ENCODE results near the gene OSGEPL1. TPM values are rescaled to one million over a fixed set of nuclear protein-coding genes. Genes with fewer than 3 reads are reported as not detected.

Gene OSGEPL1
- total RNA-seq, 3 donors from 2014 or later, result 5.3 to 11.6 (median 9.2) TPM

DNA sequence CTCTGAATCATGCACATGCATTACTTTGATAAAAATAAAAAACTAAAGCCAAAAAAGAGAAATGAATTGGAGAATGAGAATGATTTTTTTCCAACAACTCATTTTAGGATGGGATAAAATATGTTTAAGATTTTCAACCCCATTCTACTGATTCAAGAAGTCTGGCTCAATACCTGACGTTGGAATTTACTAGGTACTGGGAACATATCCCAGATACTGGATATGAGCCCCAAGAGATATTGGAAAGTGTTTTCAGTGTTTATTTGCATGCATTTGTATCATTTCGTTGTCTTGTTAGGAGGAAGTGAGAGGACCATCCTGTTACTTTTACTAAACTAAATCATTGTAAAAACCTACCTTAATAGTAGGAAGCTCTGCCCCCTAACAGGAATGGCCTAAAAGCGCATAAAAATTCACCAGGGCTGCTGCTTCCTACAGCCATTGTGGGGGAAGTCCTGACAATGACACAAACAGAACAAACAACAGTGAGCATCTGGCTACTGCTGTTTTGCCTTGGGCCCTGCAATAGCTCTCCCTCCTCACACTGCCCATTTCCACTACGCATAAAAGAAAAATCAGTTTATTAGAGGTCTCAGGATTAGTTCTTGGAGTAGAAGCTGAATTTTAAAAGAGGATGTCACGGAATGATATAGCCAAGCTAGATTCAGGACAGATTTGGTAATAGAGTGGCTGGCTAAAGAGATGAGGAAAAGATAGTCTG, 52.9 kb downstream of the OSGEPL1 start:
- Histone ChIP-seq H3K36me3 (no peaks in the 10 kb centered on the region), H3K27me3 (no peaks in the 10 kb centered on the region), H3K4me3 (no peak overlapping the region), H3K4me1 (no peaks in the 10 kb centered on the region), H3K9me3 (no peaks in the 10 kb centered on the region), H3K27ac (no peak overlapping the region)
- TF ChIP-seq POLR2A (IDR thresholded peaks at IDR 0.05) (no peak), POLR2AphosphoS5 (IDR thresholded peaks at IDR 0.05) (no peak)
- TF ChIP-seq, protein P1, sequence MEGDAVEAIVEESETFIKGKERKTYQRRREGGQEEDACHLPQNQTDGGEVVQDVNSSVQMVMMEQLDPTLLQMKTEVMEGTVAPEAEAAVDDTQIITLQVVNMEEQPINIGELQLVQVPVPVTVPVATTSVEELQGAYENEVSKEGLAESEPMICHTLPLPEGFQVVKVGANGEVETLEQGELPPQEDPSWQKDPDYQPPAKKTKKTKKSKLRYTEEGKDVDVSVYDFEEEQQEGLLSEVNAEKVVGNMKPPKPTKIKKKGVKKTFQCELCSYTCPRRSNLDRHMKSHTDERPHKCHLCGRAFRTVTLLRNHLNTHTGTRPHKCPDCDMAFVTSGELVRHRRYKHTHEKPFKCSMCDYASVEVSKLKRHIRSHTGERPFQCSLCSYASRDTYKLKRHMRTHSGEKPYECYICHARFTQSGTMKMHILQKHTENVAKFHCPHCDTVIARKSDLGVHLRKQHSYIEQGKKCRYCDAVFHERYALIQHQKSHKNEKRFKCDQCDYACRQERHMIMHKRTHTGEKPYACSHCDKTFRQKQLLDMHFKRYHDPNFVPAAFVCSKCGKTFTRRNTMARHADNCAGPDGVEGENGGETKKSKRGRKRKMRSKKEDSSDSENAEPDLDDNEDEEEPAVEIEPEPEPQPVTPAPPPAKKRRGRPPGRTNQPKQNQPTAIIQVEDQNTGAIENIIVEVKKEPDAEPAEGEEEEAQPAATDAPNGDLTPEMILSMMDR (IDR thresholded peaks at IDR 0.05), result no peak
- no peak for DNase-seq (ENCODE audit: low spot score in 2 of 2)
- intact Hi-C loops (cut with DNase I; ENCODE audit: low total_unique reads), result no loop called here

DNA sequence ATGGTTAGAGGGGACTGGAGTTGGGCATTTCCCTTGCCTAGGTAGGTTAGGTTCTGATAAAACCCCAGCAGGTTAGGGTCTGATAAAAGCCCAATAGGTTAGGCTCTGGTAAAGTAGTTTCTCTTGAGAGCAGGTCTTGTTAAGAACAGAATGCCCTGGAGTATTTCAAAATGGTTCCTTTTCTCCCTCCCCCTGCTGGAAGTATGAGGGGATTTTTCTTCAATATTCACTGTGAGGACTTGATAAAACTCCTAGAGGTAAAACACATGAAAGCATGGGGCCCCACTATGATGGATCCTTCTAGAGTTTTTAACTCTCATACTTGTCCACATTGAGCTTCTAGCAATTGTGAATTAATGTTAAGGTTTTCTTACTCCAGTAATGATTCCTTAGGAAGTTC, 60.5 kb downstream of the OSGEPL1 start:
- Histone ChIP-seq H3K27me3 (no peaks in the 10 kb centered on the region), H3K9me3 (no peaks in the 10 kb centered on the region), H3K36me3 (no peaks in the 10 kb centered on the region), H3K4me3 (no peak overlapping the region), H3K27ac (no peak overlapping the region), H3K4me1 (no peaks in the 10 kb centered on the region)
- no peak for TF ChIP-seq POLR2A (IDR thresholded peaks at IDR 0.05)
- no peak for TF ChIP-seq POLR2AphosphoS5 (IDR thresholded peaks at IDR 0.05)
- TF ChIP-seq, protein P1 (IDR thresholded peaks at IDR 0.05), result no peak
- intact Hi-C loops (cut with DNase I; ENCODE audit: low total_unique reads), result no loop called here
- DNase-seq (ENCODE audit: low spot score in 2 of 2), result no peak

DNA sequence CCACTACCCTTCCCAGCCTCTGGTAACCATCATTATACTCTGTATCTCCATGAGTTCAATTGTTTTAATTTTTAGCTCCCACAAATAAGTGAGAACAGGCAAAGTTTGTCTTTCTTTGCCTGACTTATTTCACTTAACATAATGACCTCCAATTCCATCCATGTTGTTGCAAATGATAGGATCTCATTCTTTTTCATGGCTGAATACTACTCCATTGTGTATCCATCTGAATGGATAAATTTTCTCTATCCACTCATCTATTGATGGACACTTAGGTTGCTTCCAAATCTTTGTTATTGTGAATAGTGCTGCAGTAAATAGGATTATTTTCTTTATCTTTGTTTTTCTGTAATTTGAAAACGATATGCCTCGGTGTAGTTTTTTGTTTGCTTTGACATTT, 61.9 kb downstream of the OSGEPL1 start:
- DNase-seq (ENCODE audit: low spot score in 2 of 2), result no peak
- Histone ChIP-seq H3K36me3 (no peaks in the 10 kb centered on the region), H3K9me3 (no peaks in the 10 kb centered on the region), H3K4me3 (no peak overlapping the region), H3K4me1 (no peaks in the 10 kb centered on the region), H3K27ac (no peak overlapping the region), H3K27me3 (no peaks in the 10 kb centered on the region)
- intact Hi-C loops (cut with DNase I; ENCODE audit: low total_unique reads), result no loop called here
- TF ChIP-seq, protein P1 (IDR thresholded peaks at IDR 0.05), result no peak
- TF ChIP-seq POLR2AphosphoS5 (IDR thresholded peaks at IDR 0.05) (no peak), POLR2A (IDR thresholded peaks at IDR 0.05) (no peak)

DNA sequence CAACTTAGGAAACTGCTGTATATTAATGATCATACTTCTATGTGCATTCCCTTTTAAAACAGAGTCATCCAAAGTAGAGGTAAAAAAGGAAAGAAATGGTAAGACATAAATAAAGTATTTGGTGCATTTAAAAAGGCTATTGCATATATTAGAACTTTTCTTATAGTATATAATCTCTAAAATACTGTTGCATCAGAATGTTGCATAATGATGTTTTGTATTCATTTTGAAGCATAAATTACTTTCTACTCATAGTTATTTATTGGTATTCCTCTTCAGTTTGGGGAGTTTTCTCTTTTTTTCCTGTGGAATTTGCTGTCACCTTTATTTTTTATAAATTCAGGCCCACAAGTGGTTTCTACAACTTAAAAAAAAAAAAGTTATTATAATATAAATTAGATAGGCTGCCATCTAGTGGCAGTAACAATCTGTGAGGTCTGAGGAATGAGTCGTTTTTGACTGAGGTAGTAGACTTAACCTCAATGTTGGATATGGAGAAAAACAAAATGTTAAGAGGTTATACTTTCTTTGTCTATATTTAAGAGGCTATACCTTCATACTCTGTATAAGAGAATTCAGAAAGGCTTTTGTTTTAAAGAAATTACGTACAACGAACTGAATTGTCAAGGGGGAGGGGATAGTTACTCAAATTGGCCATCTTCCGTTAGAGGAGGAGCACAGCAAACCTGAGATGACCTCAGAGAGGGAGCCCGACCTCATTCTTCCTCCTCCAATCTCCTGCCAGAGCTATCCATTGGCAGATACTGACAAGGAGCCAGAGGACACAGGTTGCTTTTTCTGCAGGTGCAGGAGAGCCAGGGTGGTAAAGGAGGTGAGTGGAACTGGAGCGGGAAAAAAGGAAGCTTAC, 64.3 kb downstream of the OSGEPL1 start:
- Histone ChIP-seq H3K9me3 (no peaks in the 10 kb centered on the region), H3K27me3 (no peaks in the 10 kb centered on the region), H3K36me3 (no peaks in the 10 kb centered on the region), H3K4me1 (no peaks in the 10 kb centered on the region), H3K27ac (peak overlapping the region in 1 of 2 donors; percentile 67), H3K4me3 (peak overlapping the region in 2 of 3 donors; percentile 15 to 35)
- peak in 1 of 2 donors; percentile 22 for DNase-seq (ENCODE audit: low spot score in 2 of 2)
- TF ChIP-seq, protein P1 (IDR thresholded peaks at IDR 0.05), result peak in 2 of 3 donors; percentile 35 to 52
- TF ChIP-seq POLR2A (IDR thresholded peaks at IDR 0.05) (no peak), POLR2AphosphoS5 (IDR thresholded peaks at IDR 0.05) (no peak)
- intact Hi-C loops (cut with DNase I; ENCODE audit: low total_unique reads), result no loop called here

Other genes with a start within 250 kb of the OSGEPL1 start
- gene SLC40A1, start 182.0 kb downstream of the OSGEPL1 start, total RNA-seq, result 100 to 1,000 TPM in 2 of 3 donors, 10 to 100 TPM in 1; 42.2 to 183 (median 162) TPM
- gene ASNSD1, start 101.3 kb downstream of the OSGEPL1 start, total RNA-seq, result 10 to 100 TPM; 48.0 to 65.6 (median 54.7) TPM
- gene ANKAR, start 88.1 kb downstream of the OSGEPL1 start, total RNA-seq, result 10 to 100 TPM; 11.5 to 22.1 (median 21.1) TPM
- gene ORMDL1, start 21.5 kb upstream of the OSGEPL1 start, total RNA-seq, result 10 to 100 TPM; 85.2 to 97.0 (median 90.6) TPM
- gene PMS1, start 21.7 kb upstream of the OSGEPL1 start, total RNA-seq, result 10 to 100 TPM; 18.1 to 29.1 (median 21.0) TPM

Measured in breast epithelium (tissue), 4 donors.